Measurements from ENCODE around the gene SPATA6L.

GRCh38 chr9:4555236-4555635, 111.0 kb downstream of the SPATA6L start:
- no peak for TF ChIP-seq CTCF (IDR thresholded peaks at IDR 0.05)
- TF ChIP-seq POLR2A (IDR thresholded peaks at IDR 0.05), result no peak

Measured in thyroid gland (tissue), 4 donors.